GM10248 (cell line): ENCODE results near the gene ALDH2.
"Not testable (repeated sequence)": the region's sequence is repeated elsewhere in the genome, so short reads cannot be mapped to it uniquely, and the experiment has no call there.

Experiments
- CTCF ChIA-PET: fragments of 300-600 bp; sonication (Branson Sonifier 250); formaldehyde crosslinking; extraction: SDS; loops from one replicate; lab custom pipeline; 2021; ENCODE audit warnings: antibody characterized with exemption; lab: Yijun Ruan, JAX
- POLR2A ChIA-PET: fragments of 350-650 bp; sonication (Branson Sonifier 250); formaldehyde crosslinking; extraction: SDS; loops from one replicate; lab custom pipeline; 2020; ENCODE audit warnings: antibody characterized with exemption; lab: Yijun Ruan, JAX
- DNase-seq: peaks from one replicate; pipeline ENCODE4 v3.0.0; 2012; ENCODE audit errors: extremely low spot score
- CTCF ChIP-seq: IDR thresholded peaks from 2 replicates; pipeline ENCODE4 v1.5.1; 2012; ENCODE audit warnings: mild to moderate bottlenecking, low read depth; ENCODE audit errors: extremely low read depth, missing control alignments, control extremely low read depth

The ALDH2 gene

GRCh38 chr12:111803851-111804250, 37.1 kb downstream of the ALDH2 start:
- TF ChIP-seq CTCF: no peak
- POLR2A ChIA-PET: interaction anchor here (0.7 kb wide), 1 partner anchor 33 kb away, joined by 3 read pairs; no protein-coding TSS in a partner anchor
- no peak for DNase-seq
- CTCF ChIA-PET: interaction anchor here (1.4 kb wide), 1 partner anchor 9 kb away, joined by 7 read pairs; no protein-coding TSS in a partner anchor

GRCh38 chr12:111806304-111806703, 39.6 kb downstream of the ALDH2 start:
- no peak for DNase-seq
- TF ChIP-seq CTCF: no peak
- POLR2A ChIA-PET: no interaction called here
- CTCF ChIA-PET: interaction anchor here (1.2 to 1.7 kb wide), 3 partner anchors 31 to 120 kb away, joined by 3 to 4 read pairs (median 3); partner anchors contain the start of genes ACAD10 and BRAP

GRCh38 chr12:111807232-111807631, 40.5 kb downstream of the ALDH2 start:
- no peak for DNase-seq
- CTCF ChIA-PET: interaction anchor here (1.6 to 1.7 kb wide), 2 partner anchors 32 to 55 kb away, joined by 3 to 4 read pairs; no protein-coding TSS in a partner anchor
- TF ChIP-seq CTCF: no peak
- POLR2A ChIA-PET: no interaction called here

- ChIA-PET POLR2A (interaction anchor here (0.5 kb wide), 1 partner anchor 610 kb away, joined by 4 read pairs; no protein-coding TSS in a partner anchor), CTCF (interaction anchor here (0.6 to 4.1 kb wide), 50 partner anchors 9 to 482 kb away, joined by 3 to 53 read pairs (median 4); partner anchors contain the start of genes ACAD10 and BRAP)
- peak; percentile 74 for TF ChIP-seq CTCF
- DNase-seq: peak; percentile 86
These were observed 46.4 kb downstream of the ALDH2 start for GRCh38 chr12:111812881-111813741.

- TF ChIP-seq CTCF: no peak
- ChIA-PET POLR2A (no interaction called here), CTCF (interaction anchor here (0.9 to 2.9 kb wide), 7 partner anchors 25 to 124 kb away, joined by 3 to 13 read pairs (median 6); partner anchors contain the start of gene MAPKAPK5)
- no peak for DNase-seq
These were observed 49.4 kb downstream of the ALDH2 start for GRCh38 chr12:111816065-111816615.

GRCh38 chr12:111816898-111817297, 50.2 kb downstream of the ALDH2 start:
- DNase-seq, POLR2A ChIA-PET: not testable (repeated sequence)
- CTCF ChIA-PET: interaction anchor here (1.3 to 2.9 kb wide), 4 partner anchors 56 to 125 kb away, joined by 4 to 13 read pairs (median 6); no protein-coding TSS in a partner anchor
